Activated CD8-positive, alpha-beta memory T cell treated with anti-CD3 and anti-CD28 coated beads for 1 hour (primary cell): Measurements from ENCODE around the gene PLXNB1.
"Not testable (repeated sequence)": the region's sequence is repeated elsewhere in the genome, so short reads cannot be mapped to it uniquely, and the experiment has no call there.

Experiments used
- DNase-seq, 2 donors: peaks; one replicate each; pipeline ENCODE4 v3.0.0-alpha.2; 2020; ENCODE audit warnings: low read depth in 1 of 2; ENCODE audit errors: extremely low read depth in 1 of 2

Gene PLXNB1

GRCh38 chr3:48465531-48466378, 35.9 kb upstream of the PLXNB1 start:
- peak; percentile 37 to 64 for DNase-seq

GRCh38 chr3:48465237-48465530, 35.3 kb upstream of the PLXNB1 start:
- no peak for DNase-seq

- no peak for DNase-seq
Observed at GRCh38 chr3:48464713-48465221, 34.9 kb upstream of the PLXNB1 start.

- no peak for DNase-seq
Observed at GRCh38 chr3:48463703-48464102, 33.8 kb upstream of the PLXNB1 start.

- DNase-seq = not testable (repeated sequence)
Observed at GRCh38 chr3:48461767-48462166, 31.9 kb upstream of the PLXNB1 start.

- no peak for DNase-seq
Observed at GRCh38 chr3:48460517-48460902, 30.6 kb upstream of the PLXNB1 start.

- no peak for DNase-seq
Observed at GRCh38 chr3:48459773-48460516, 30.1 kb upstream of the PLXNB1 start.

- no peak for DNase-seq
Observed at GRCh38 chr3:48459331-48459730, 29.4 kb upstream of the PLXNB1 start.

GRCh38 chr3:48456456-48456855, 26.6 kb upstream of the PLXNB1 start:
- DNase-seq = no peak

GRCh38 chr3:48451270-48451669, 21.4 kb upstream of the PLXNB1 start:
- DNase-seq = no peak

- DNase-seq = peak; percentile 69 to 80
Observed at GRCh38 chr3:48446425-48447193, 16.7 kb upstream of the PLXNB1 start, which contains the start of gene ATRIP. ATRIP (plus strand) TSS chr3:48446737; CDS start chr3:48446846, 109 bp downstream.

GRCh38 chr3:48446043-48446424, 16.1 kb upstream of the PLXNB1 start:
- DNase-seq = no peak

GRCh38 chr3:48445277-48445882, 15.5 kb upstream of the PLXNB1 start:
- no peak for DNase-seq

- no peak for DNase-seq
Observed at GRCh38 chr3:48441940-48442339, 12.1 kb upstream of the PLXNB1 start.

GRCh38 chr3:48440590-48440958, 10.7 kb upstream of the PLXNB1 start:
- no peak for DNase-seq

GRCh38 chr3:48439820-48440589, 10.1 kb upstream of the PLXNB1 start, which contains the start of the genes CCDC51 and TMA7:
CCDC51 (minus strand) TSS chr3:48440119; CDS start chr3:48435128, 4,991 bp downstream.
TMA7 (plus strand) TSS chr3:48440257; CDS start chr3:48440297, 40 bp downstream.
- DNase-seq = peak; percentile 95 to 96

- DNase-seq = no peak
Observed at GRCh38 chr3:48437812-48438211, 7.9 kb upstream of the PLXNB1 start.

- no peak for DNase-seq
Observed at GRCh38 chr3:48436855-48437254, 7.0 kb upstream of the PLXNB1 start.

GRCh38 chr3:48436477-48436787, 6.5 kb upstream of the PLXNB1 start:
- DNase-seq = no peak
